GM21381 (cell line): ENCODE results near the gene KCNJ4.

ENCODE experiments used
- ATAC-seq: cut with Tn5 transposase; IDR thresholded peaks from one replicate; pipeline ENCODE4 v1.9.1; 2021; ENCODE audit warnings: mild to moderate bottlenecking, moderate library complexity; ENCODE audit not compliant: unreplicated experiment

Gene KCNJ4

DNA sequence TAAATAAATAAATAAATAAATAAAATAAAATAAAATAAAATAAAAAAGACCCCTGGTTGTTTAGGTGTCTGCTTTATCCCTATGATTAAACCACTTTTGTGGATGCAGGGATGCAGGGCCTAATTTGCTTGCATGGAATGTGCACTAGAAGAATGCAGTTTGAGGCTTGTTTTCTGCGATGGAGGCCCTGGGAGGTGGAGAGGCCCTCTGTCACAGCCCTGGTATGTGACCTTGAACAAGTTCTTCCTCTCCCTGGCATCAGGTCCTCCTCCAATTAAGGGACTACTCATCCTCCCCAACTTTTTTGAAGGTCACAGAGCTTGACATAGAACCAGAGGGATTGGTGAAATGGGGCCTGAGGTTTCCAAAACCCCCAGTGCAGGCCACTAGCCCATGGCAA lies 22.7 kb downstream of the KCNJ4 start:
- no peak for ATAC-seq

DNA sequence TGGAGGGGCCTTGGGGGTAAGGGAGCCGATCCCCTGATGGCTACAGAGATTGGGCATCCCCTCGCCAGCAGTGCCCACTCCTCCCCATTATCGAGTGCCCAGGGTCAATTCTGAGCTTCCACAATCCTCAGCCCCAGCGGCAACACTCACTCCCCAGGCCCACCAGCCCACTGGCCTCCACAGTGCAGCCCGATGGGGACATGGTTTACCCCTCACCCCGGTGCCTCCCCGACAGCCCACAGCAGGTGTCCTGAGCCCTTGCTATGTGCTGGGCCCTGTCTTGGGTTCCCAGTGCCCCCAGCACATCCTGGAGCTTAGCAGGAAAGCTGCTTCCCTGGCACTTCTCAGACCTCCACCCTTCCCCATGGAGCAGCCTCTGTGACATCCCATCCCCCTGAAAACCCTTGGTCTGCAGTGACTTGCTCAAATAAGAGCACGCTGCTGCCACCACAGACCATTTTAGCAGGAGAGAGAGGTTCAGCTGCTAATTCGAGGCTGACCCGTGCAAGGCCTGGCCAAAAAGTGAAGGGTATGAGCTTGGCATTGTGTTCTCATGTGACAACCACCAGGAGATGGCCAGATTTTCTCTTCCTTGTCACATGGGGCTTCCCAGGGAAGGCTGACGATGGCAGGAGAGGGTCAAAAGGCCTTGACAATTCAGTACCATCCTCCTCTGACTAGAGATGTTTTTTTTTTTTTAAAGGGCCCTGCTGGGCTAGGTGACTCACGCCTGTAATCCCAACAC lies 23.6 kb downstream of the KCNJ4 start:
- ATAC-seq = no peak

DNA sequence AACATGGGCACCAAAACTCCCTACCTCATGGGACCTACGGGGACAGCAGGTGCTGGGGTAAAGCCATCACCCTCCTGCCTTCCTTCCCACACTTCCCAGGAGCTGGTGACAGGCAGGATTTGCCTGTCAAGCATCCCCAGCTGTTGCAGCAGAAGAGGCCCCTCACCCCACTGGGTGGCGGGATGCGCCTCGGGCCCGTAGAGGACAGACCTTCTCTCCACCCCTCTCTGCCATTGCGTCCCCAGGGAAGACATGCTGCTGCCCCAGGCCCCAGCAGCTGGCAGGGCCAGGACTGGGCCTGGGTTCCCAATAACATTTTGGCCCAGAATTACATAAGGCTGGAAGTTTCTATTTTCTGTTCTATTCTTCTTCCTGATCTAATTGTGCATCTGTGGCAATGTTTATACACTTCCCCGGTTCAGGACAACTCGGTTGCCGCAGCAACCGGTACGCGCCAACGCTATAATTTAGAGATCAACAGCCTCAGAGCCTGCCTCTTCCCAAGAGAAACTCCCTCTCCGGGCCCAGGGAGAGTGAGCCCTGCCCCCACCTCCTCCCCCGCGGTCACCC lies 25.4 kb downstream of the KCNJ4 start:
- no peak for ATAC-seq

DNA sequence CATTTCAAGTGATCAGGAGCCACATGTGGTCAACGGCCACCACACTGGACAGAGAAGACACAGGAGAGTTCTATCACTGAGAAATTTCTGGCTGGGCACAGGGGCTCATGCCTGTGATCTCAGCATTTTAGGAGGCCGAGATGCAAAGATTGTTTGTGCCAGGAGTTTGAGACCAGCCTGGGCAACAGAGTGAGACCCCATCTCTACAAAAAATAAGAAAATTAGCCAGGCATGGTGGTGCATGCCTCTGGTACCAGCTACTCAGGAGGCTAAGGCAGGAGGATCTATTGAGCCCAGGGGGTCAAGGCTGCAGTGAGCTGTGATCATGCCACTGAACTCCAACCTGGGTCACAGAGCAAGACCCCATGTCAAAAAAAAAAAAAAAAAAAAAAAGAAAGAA lies 26.3 kb downstream of the KCNJ4 start:
- no peak for ATAC-seq

DNA sequence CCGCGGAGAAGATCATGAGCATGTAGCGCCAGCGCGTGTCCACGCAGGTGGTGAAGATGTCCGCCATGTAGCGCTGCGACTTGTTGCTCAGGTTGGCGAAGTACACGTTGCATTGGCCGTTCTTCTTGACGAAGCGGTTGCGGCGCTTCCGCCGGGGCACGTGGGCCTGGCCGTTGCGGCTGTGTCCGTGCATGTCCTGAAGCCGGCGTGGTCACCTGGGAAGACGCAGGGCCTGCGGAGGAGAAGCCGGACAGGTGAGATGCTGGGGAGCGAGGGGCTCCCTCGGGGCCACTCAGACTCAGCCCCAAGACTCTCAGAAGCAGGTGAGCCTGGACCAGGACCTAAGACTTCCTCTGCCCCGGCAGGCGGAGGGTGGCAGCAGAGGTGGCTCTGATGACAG lies 27.1 kb downstream of the KCNJ4 start:
- ATAC-seq = no peak

DNA sequence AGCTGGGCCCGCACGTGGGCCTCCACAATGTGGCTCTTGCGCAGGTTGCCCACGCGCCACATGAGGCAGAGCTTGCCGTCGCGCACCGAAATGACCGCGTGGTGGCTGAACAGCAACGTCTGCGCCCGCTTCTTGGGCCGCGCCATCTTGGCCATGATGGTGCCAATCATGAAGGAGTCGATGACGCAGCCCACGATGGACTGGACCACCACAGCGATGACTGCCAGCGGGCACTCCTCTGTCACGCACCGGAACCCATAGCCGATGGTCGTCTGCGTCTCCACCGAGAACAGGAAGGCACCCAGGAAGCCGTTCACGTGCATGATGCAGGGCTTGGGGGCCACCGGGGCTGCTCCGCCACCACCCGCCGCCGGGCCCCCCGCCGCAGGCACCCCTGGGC lies 27.5 kb downstream of the KCNJ4 start:
- ATAC-seq = no peak

DNA sequence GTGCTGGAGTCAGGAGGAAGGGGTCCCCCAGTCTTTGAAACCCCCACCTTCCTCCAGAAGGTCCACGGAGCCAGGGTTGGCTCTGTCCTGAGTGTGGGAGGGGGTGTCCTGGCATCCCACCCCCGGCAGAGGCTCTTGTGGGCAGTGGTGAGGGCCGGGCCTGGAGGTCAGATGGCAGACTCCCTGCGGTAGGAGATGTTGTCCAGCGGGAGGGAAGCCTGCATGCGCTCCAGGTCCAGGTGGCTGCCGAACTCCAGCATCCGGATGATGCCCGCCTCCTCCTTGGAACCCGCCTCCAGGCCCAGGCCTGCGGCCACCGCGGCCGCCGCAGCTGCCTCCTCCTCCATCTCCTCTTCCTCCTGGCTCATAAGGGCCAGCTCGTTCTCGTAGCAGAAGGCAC lies 28.4 kb downstream of the KCNJ4 start:
- ATAC-seq = no peak

DNA sequence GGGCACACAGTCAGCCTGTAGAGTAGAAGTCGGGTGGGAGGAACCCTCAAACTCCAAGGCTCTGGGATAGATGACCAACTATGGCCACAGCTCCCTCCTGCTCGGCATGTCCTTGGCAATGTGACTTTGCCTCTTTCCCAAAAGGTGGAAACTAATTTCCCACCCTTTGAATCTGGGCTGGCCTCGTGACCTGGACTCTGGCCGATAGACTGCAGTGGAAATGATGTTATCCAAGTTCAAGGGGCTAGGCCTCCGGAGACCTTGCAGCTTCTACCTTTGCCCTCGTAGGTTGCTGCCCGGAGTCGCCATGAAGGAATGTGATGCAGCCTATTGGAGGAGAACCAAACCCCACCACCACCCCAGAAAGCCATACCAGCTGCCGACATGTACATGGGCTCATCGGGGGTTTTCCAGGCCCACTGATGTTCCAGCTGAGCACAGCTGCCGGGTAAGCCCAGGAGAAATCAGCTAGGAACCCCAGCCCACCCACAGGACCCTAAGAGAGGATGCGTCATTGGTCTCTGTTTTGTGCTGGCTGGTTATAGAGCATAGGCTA lies 30.4 kb downstream of the KCNJ4 start:
- ATAC-seq = no peak

DNA sequence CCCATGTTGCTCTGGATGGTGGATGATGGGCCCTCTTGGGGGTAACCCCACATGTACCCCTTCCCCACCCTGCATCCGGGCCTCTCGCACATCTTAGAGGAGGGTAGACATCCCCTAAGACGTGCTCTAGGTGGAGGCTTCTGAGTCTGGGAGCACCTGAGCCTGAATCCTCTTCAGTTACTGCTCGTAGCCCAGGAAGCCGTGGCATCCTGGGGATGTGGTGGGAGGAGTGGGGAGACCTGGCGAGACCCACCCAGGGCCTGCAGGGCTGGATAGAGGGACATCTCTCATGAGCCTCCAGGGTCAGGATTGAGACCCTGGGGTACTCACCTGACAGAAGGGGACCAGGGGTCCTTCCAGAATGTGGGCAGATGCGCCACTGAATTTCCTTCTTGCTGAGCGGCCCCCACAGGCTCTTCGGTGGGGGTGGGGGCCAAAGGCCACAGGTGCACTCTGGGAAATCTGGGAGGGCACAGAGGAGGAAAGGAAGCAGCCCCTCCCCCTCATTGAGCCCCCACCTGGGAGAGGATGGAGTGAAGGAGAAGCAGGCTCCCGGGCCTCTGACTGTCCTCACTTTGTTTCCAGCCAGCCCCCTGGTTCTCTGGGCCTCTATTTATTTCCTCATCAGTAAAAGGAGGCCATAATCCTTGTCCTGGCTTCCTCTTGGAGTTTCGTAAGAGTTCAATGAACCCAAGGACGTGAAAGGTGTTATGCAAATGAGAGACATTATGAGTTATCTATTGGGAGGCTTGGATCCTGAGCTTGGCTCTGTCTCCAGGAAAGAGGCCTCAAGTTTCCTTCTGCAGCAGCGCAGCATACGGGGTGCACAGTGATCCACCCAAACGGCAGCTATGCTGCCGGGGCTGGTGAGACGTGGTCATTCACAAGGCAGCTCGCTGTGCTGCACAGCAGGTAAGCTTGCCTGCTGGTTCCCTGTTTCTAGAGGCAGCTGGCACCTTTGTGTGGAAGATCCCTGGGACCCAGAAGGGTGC lies 31.2 kb downstream of the KCNJ4 start:
- no peak for ATAC-seq

DNA sequence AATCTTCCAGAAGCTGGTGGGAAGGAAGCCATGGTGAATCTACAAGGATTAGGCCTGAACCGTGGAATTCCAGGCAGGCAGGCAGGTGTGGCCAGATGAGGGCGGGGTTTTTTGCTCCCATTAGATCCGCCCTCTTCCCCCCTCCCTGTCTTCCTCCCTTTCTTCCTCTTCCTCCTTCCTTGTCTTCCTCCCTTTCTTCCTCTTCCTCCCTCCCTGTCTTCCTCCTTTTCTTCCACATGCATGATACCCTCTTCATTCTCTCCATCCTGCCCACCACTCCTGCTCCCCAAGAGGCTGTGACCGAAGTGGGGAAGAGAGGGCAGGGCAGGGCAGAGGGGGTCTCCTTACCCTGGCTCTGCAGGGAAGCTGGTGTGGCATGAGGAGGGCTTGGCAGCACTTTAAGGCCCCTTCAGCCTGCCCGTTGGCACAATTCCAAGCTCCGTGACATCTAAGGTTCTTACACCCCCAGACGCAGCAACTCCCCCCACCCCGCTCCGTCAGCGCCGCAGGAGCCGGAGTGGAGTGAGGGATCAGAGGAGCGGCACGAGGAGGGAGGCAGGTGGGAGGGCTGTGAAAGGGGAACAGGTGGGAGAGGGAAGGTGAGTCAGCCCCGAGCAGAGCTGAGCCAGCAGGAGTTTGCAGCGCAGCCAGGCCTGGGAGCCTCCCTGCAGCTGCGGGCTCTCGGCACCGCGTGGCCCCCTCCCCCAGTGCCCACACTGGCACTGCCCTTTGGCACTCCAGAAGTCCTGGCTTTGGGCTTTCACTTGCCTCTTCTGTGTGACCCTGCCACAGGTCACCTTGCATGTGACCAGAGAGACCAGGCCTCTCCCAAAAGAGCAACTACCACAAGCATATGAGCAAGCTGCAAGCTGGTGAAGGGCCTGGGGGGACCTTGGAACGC lies 32.1 kb downstream of the KCNJ4 start:
- no peak for ATAC-seq

DNA sequence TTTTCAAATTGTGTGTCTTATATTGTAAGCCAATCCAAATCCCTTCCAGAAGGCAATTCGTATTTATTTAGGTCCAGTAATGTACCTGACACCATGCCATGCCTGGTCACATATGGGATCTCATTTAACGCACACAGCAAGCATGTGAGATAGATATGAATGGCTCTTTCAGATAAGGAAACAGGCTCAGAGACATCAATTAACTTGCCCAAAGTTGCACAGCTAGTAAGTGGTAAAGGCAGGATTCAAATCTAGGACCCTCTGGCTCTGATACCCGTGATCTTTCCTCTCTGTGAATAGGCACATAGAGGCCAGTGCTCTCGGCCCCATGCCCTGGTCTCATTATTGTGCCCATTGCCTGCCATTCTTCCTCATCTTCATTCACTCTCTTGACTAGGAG lies 34.3 kb downstream of the KCNJ4 start:
- no peak for ATAC-seq

DNA sequence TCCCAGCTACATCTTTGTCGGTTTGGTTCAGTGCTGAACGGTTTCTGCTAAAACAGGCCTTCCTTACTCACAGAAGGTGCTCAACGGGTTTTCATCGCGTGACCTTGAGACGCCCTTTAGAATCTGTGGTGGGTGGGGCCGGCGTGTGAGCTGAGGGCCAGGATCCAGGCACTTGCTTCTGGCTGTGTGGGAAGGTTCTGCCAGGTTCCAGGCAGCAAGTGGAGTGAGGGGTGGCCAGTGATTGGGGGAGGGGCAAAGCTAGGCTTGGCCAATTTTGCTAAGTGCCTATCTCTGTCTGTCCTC lies 35.2 kb downstream of the KCNJ4 start:
- no peak for ATAC-seq

DNA sequence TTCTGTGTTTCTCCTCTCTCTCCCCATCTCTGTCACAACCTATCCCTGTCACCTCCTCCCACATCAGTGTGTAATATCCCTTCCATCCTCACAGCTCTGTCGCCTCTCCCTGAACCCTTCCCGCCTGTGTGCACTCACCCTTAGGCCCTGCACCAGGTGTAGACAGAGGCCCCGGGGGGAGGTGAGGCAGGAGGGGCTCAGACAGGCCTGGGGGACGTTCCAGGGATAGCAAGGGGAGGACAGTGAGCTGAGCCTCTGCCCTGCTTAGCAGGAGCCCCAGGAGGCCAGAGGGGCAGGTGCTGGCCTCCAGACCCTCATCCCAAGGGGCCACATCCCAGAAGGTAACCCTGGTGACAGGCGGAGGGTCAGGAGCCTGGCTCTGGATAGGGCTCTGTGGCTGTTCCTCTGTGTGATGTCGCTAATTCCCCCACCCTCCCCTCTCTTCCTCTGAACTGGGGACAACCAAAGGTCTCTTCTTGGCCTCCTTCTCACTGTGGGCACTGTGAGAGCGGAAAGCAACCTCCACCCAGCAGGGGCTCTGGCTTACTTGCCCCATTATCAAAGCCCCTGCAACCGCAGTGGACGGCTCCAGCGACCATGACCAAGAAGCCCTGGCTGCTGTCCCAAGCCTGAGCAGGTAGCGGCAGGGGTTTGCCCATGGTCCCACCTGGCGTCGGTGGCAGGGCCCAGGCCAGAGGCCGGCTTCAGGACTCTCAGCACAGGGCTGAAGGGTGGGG lies 35.7 kb downstream of the KCNJ4 start:
- ATAC-seq = no peak

DNA sequence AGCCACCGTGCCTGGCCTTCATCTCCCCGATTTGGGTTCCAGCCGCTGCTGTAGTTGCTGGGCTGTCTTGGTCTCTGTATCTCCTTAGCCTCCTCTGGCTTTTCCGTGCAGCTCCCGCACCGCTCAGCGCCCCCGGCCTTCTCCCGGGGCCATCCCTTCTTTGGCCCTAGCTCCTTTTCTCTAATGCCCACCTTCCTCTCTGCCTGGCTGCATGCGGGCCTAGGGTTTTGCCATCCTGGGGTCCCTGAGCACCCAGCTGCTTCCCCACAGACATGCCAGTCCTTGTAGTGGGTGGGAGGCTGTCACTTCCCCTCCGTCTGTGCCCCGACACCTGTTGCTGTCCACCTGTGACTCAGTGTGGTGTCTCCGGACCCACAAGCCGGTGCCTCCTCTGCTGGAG lies 36.4 kb downstream of the KCNJ4 start:
- ATAC-seq = no peak

DNA sequence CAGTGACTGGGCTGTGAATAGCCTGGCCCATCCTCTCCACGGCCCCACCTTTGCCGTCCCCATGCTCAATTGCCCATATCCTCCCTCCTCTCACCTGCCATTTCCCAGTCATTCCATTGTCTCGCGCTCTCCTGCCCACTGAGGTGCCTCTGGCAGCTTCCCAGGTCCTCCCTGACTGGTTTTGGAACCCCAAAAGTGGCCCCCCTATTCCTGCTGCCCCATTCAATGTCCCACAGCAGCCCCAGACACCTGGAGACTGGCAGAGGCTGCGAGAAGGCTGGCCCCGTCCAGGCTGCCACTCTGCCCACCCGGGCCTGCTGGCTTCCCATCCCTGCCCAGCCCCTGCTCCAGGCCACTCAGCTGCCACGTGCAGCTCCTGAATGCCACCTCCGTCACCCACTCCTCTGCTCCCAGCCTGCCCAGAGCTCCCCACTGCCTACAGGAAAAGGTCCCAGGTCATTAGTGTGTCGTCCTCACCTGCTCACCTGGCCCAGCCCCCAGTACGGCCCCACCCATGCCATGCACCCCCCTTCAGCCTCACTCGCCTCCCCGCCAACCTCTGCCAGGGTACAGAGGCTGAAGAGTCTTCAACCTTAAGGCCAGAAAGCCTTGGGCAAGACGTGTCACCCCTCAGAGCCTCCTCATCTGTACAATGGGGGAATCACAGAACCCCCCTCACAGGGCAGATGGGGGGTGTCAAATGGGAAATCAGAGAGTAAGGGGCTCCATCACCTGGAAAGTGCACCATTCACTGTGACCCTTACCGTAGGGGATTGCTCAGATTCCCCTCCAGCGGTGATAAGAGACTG lies 37.5 kb downstream of the KCNJ4 start:
- ATAC-seq = no peak

DNA sequence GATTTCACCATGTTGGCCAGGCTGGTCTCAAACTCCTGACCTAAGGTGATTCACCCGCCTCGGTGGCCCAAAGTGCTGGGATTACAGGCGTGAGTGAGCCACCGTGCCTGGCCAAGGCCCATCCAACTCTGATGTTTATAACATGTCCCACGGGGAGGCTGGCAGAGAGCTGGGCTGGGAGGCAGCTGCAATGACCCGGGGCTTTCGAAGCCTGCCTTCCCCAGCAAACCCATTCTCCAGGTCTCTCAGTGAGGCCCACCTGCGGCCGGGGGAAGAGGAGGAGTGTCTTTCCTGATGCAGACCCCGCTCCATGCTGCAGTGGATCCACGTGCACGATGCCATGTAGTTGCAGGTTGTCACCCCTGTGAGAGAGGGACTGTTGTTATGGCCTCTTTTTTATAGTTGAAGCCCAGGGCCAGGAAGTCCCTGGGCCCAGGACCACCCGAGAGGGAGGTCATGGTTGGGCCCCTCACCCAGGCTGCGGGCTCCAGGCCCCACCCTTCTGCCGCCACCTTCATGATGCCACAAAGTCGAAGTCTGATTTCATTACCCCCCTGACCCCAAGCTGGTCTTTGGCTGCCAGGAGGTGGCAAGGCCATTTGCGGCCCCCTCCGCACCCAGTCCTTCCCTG lies 38.3 kb downstream of the KCNJ4 start:
- ATAC-seq = no peak

DNA sequence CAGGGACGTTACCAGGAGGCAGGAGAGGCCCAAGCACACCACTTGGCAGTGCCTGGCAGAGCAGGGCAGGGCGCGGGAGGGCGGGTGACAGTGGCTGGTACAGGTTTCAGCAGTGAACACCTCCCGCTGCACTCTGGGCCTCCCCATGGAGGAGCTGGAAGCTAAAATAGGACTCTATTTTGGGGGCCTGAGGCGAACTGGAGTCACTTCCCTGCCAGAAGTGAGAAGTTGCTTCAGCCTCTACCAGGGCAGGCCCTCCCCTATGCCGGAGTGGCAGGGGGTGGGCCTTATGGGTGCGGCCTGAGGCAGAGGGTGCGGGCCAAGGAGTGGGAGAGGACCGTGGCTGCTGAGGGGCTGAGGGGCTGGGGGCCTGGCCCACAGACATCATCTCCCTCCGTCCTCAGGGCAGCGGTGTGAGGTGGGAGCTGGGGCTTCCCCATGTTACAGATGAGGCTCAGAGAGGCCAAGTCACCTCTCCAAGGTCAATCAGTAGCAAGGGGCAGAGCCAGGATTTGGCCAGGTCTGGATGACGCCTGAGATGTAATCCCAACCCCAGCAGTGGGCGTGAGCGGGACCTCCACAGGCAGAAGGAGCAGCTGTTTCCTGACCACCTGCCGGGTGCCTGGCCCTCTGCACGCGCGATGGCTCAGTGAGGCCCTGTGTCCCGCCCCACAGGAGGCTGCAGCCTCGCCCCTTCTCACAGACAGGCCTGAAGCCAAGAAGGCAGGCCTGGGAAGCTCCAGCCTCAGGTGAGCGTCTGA lies 39.3 kb downstream of the KCNJ4 start:
- ATAC-seq = no peak

DNA sequence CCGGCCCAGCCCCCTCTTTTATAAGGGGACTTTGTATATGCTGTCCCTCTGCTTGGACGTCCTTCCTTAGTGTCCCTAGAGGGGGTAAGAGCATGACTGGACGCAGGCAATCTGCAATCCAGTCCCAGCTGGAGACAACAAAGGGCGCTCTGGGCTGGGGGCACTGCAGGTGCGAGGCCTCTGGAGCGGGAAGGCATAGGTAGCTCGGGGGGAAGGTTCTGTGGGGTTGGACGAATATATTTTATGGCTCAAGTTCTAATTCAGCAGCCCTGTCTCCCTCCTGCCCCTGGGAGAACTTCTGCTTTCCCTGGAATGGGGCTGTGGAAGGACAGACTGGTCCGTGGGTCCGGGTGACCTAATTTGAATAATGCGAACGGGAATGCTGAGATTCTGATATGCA lies 40.0 kb downstream of the KCNJ4 start:
- ATAC-seq = no peak
